GM18909 (cell line): Measurements from ENCODE around the gene SPOCK3.
"Not testable (repeated sequence)": the region's sequence is repeated elsewhere in the genome, so short reads cannot be mapped to it uniquely, and the experiment has no call there.

Source experiments
- ATAC-seq: cut with Tn5 transposase; IDR thresholded peaks from one replicate; pipeline ENCODE4 v1.9.1; 2021; ENCODE audit warnings: mild to moderate bottlenecking; ENCODE audit not compliant: unreplicated experiment, poor library complexity

Gene SPOCK3

GRCh38 chr4:167234316-167234881, at the start of gene SPOCK3:
Gene SPOCK3 (minus strand): TSS chr4:167234494.
- ATAC-seq = peak; percentile 37

DNA sequence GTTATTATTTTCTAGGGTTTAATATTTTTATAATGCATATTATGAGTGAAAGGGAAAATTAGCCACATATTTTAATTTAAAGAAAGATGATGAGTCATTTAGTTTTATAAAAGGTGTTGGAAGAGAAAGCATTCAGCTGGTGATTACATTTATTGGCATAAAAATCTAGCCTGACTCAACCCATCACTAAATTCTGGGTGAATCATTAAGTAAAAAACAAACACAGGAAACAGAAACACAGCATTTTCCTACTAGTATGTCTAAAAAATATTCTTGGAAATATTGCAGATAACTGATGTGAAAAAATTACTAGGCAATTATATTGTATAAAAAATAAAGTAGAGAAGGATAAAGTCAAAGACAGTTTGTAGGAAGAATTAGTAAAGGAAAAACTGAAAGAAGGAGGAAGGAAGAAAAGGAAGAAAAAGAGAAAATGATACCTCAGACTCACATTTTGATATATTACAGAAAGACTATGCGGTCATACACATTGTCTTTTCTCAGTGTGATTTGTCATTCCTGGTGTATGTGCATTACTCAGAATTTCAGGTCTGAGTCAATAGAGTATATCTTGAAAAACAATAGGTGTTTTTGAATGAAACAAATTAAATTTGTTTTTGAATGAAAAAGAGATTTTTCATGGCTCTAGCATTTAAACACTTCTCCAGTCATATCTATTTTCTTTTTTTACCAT, 48.0 kb upstream of the SPOCK3 start:
- no peak for ATAC-seq

GRCh38 chr4:167281545-167281944, 47.3 kb upstream of the SPOCK3 start:
- ATAC-seq = not testable (repeated sequence)

- no peak for ATAC-seq
Observed at GRCh38 chr4:167274351-167274750, 40.1 kb upstream of the SPOCK3 start.

DNA sequence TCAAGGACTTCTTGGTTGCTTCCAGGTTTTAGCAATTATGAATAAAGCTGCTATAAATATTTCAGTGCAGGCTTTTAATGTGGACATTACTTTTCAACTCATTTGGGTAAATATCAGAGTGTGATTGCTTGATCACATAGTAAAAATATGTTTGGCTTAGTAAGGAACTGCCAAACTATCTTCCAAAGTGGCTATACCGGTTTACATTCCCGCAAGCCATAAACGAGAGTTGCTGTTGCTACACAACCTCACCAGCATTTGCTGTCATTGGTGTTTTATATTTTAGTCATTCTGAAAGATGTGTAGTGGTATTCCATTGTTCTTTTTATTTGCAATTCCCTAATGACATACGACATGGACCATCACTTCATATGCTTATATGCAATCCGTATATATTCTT, 30.9 kb upstream of the SPOCK3 start:
- no peak for ATAC-seq

DNA sequence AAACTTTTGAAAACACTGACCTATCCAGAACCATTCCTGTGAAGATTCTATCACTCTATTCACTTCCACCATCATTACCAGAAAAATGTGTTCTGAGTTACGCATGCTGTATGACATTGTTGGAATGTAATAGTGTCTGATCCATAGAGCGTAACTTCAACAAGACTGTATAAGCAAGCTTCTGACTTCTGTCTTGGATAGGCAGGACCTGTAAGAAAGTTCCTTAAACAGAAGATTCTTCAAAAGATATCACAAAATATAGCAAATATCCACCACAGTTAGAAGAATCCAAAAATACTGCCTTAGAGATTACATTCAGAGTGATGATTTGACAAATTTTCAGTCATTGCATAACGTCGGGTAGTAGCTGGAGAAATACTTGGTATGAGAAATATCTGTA, 14.0 kb upstream of the SPOCK3 start:
- ATAC-seq = no peak

GRCh38 chr4:167239627-167240026, 5.3 kb upstream of the SPOCK3 start:
- ATAC-seq = no peak

DNA sequence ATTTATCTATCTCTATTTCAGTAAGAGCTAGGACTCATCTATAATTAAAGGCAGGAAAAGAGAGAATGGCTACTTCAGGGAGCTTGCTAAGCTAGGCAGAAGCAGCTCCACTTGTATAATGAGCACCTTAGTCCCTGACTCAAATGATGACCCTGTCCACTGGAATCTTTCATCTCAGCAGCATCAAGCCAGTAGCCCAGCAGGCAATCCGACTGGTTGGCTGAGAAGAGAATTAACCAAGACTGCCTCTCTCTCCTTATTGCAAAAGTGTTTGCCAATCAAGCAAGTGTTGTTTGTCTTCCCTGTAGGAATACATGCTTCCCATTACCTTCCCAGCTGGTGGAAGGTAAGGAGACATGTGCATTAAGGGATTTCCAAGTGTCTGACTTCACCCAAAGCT, 3.9 kb upstream of the SPOCK3 start:
- ATAC-seq = no peak

DNA sequence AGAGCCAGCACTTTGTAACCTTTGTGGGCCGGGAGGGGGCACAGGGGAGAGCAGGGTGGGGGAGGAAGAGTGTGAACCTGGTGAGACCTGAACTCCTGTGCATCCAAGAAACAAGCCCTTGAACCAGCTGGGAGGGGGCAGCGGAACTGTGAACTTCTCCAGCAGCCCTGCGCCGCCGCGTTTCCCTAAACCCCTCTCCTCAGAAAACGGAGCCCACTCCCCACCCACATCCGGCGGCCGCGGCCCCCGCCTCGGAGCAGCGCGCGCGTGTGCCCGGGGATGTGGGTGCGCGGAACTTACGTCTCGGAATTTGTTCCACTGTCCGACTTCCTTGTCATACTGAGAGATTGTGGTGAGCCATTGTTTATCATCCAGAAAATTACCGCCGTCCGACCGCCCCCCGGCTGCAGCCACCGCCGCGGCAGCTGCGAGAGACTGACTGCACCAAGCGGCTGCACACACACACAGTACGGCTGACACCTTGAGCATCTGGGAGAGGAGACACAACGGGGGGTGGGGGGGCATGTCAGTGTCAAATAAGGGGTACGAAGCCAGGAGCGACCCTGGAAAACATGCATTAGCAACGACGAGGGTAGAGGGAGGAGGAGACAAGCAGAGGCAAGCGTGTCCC, 494 bp downstream of the SPOCK3 start:
- peak; percentile 80 for ATAC-seq

DNA sequence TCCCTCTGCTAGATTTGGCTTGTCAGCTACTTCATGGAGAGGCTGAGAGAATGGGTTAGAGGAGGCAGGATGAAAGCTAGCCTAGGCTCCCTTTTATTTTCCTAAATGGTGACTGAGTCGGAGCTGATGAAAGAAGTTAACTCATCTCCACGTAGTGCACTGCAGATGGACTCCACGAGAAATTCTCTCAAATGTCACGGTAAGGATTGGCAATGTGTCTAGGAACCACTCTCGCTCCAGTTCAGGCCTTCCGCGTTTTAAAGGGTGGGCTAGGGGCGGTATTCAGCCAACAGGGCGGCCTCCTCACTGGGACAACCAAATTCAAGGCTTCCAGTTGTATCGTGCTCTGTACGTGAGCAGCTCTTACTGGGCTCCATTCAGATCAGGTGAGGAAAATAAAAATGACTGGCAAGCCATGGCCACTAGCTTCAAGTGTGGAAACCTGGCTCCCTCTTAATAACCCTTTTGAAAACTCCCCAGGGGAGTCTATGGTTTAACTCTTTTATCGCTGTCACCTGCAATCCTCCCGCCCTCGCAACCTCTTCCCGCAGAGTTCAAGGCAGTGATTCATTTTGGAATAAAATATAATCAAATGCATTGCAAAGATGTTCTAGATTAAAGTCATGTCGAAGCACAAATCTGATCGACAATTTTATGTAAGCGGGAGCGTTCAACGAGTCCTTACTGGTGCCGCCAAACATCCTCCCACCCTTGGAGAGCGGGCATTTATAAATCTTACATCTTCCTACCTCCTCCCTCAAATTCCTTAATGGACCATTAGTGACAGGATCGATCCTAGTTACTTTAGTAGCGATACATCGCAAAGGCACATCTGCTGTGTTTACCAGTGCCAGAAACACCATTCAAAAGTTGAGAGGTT, 1.2 kb downstream of the SPOCK3 start:
- ATAC-seq = no peak

- no peak for ATAC-seq
Observed at GRCh38 chr4:167230744-167231143, 3.5 kb downstream of the SPOCK3 start.

DNA sequence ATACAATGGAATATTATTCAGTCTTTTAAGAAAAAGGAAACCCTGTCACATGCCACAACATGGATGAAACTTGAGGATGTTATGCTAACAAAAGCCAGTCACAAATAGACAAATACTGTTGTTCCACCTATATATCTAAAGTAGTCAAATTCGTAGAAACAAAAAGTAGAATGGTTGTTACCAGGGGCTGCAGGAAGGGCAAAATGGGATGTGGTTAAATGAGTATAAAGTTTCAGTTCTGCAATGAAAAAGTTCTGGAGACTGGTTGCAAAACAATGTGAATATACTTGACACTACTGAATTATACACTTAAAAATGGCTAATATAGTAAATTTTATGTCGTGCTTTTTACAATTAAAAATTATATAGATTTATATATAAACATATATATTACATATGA, 12.2 kb downstream of the SPOCK3 start:
- ATAC-seq = peak; percentile 97

DNA sequence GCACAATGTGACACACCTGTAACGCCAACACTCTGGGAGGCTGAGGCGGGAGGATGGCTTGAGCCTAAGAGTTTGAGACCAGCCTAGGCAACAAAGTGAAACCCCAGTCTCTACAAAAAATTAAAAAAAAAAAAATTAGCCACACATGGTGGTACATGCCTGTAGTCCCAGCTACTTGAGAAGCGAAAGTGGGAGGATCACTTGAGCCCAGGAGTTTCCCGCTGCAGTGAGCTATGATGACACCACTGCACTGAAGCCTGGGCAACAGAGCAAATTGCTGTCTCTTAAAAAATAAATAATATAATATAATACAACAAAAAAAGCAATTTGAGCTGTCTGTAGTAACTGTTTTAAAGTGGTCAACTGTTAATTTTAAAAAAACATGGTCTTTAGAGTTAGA, 13.2 kb downstream of the SPOCK3 start:
- ATAC-seq = no peak

DNA sequence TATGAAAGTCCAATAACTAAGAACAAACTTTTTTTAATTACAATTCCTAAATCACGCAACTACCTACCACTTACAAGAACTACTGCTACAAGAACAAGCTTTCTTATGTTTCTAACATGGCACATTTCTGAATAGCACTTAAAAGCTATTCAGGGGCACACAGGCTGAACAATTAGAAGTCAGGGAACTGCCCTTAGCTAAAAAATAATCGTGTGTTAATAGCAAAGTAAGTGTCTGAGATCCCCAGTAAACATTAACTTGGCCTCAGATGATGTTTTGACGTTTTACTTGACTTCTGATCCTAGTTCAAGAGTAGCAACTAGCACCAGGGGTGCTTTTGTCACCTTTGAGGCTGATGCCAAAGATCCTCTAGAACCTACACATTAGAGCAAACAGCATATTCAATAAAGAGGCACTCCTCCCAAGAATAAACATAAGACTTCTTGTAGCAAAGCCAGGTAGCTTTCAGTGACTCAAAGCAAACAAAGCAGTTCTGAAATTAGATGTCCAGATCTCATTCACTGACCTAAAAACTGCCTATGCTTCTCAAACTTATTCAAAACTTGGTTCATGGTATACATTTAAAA, 16.2 kb downstream of the SPOCK3 start:
- no peak for ATAC-seq

GRCh38 chr4:167216783-167217182, 17.5 kb downstream of the SPOCK3 start:
- ATAC-seq = no peak

DNA sequence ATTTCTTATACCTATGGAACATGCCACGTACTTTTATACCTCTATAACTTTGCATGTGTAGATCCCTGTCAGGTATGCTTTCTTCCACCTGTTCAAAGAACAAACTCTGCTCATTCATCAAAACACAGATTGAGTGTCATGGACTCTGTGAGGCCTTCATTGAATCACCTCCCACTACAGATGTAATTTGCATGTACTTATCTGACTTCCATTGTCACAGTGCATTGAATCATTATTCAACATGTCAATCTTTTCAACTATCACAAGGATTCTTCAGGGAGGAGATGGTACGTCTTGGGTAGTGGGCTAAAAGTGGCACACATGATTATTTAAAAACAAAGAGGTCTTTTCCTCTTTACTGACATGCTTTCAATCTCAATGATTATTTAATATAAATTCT, 24.1 kb downstream of the SPOCK3 start:
- no peak for ATAC-seq

- no peak for ATAC-seq
Observed at GRCh38 chr4:167196344-167197012, 37.8 kb downstream of the SPOCK3 start.

- no peak for ATAC-seq
Observed at GRCh38 chr4:167190379-167190778, 43.9 kb downstream of the SPOCK3 start.

- ATAC-seq = no peak
Observed at GRCh38 chr4:167185465-167185864, 48.8 kb downstream of the SPOCK3 start.

DNA sequence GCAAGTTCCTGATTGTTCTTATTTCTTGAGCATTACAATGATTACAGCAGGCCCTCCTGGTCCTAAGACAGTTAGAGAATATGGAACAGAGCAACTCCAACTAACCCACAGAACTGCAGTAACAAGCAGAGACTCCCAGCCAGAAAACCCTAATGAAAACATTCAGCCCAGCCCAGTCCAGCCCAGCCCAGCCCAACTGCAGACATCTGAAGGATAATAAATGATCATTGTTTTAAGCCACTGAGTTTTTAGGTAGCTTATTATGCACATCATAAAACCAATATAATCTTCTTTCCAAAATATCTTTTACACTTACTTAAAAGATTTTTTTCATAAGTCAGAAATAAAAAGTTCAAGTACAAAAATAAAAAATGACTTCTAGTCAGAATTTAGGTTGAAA, 51.3 kb downstream of the SPOCK3 start:
- ATAC-seq = no peak
